ENCODE measurements around the gene CFAP46.
"Not testable (repeated sequence)": the region's sequence is repeated elsewhere in the genome, so short reads cannot be mapped to it uniquely, and the experiment has no call there.

The CFAP46 gene

DNA sequence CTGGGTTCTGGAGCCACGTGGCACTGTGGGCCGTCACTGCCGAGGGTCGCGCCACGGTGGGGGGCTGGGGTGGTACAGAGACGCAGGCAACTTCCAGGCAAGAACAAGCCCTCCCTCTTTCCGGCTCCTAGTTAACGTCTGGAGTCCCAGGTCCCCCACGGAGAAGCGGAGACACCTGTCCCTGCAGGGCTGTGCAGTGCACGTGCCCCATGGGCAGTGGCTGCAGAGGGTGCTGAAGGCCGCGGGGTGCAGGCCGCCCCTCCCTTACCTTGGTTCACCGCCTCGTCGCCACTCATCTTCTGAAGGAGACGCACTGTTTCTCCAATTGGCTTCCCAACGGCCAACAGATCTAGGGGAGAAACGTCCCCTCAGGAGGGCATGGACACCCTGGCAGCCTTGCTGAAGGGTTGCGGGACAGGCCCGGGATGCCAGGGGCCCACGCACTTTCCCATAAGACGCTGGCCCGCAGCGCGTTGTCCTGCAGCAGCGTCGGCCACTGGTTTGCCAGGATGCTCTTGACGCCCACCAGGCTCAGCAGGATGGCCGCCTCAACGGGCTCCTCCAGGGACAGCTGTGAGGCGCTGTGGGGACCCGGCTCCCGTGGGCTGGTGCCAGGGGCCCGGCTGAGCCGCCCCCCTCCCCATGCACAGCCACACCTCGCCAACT is 132.1 kb downstream of the CFAP46 start:
- no peak overlapping the region for H3K4me3 ChIP-seq (ENCODE audit: low read depth, low read length)

DNA sequence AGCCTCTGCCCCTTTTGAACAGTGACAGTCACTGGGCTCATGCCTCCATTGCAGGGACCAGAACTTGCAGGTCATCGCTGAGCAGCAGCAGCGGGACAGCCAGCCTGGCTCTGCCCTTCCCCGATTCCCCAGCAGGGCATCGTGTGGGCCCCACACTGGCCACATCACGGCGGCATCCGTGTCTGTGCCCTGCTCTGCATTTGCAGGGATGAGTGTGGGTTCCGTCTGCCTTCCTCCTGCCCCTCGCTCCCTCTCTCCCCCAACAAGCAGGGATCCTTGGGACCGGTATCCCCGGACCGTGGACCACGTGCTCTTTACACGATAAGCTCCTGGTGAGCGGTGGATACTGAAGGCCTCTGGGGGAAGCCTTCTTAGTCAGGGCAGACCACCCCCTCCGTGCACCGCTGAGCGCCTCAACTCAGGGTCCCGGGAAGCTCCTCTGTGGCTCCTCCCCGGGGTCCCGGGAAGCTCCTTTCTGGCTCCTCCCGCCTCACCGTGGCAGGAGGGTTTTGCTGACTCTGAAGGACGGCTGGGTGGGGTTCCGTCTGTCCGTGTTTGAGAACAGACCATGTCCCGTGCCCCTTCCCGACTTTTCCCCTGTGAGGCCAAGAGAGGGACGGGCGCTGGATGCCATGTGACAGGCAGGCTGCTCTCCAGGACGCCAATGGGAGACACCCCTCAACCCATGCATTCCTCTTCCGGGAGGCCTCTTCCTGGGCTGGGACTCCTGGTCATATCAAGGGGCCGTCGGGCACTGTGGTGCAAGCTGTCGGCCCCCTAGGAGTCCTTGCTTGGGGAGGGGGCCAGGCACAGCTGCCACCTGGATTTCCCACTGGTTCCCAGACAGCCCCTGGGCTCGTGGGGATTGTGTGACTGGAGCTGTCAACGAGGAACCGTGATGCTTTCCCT is 132.9 kb downstream of the CFAP46 start:
- H3K4me3 ChIP-seq (ENCODE audit: low read depth, low read length): no peak overlapping the region

DNA sequence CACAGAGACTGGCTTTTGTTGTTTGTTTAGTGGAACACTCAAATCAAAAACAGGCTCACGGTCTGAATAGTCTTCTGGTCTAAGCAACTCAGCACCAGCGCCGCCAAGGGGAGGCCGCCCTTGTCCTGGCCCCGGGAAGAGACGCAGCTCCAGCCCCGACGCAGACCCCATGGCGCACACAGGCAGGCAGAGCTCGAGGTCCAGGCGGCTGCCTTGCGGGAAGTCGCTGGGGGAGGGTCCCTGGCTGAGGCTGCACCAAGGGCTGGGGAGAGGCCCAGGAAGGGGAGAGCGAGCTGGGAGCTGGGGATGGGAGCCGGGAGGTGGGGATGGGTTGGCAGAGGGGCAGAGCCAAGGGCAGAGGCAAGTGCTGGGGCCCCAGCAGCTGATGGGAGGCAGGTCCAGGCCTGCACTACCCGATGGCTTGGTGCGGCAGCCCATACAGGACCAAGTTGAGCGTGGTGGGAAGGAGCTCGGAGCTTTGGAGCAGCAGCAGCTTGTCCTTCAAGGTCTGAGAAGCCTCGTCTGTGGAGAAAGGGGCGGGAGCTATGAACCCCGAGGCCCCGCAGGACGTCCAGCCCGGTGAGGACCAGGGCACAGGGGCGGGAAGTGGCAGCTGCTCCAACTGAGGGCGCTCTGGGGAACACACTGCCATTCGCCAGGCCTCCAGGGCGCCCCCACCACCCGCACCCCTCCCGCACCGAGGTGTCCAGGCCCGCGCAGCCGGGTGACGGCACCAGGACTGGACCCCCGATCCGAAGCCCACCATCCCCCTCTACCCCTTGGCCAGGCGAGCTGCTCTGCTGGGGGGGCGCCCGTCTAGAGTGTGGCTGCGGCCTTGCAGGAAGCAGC is 133.8 kb downstream of the CFAP46 start:
- no peak overlapping the region for H3K4me3 ChIP-seq (ENCODE audit: low read depth, low read length)

DNA sequence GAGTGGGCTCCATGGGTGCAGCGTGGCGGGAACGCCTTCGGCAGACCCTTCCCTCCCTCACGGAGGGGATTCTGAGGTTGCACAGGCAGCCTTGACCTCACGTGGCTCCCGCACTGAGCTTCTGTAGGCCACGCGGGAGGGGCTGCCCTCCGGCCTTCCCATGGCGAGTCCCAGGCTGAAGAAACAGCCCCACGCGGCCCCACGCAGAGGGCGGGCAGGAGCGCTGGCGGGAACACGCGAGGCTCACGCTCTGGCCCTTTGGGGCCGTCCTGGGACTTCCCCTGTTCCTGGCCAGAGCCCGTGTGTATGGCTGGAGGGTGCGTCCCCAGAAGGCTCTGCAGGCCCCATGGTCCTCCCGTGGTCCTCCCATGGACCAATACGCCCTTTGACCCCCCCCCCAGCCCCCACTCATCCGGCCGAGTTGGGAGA is 134.7 kb downstream of the CFAP46 start:
- no peak overlapping the region for H3K4me3 ChIP-seq (ENCODE audit: low read depth, low read length)

DNA sequence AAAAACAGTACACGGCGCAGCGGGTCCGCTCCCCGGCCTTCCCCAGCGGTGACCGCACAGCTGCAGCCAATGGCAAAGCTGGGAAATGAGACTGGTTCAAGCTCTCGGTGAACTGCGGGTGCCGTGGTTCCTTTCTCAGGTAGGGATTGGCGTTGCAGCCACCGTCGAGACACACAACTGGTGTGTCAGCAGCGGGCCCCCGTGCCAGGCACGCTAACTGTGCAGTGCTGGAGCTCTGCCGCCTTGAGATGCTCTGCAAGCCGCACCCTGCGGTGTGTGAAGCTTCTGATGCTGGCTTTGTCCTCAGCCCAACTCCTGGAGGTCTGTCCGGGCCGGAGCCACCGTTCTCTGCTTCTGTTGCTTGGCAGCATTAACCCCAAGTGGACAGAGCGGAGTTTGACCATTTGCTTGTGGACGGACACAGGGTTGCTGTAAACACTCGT is 135.8 kb downstream of the CFAP46 start:
- no peak overlapping the region for H3K4me3 ChIP-seq (ENCODE audit: low read depth, low read length)

DNA sequence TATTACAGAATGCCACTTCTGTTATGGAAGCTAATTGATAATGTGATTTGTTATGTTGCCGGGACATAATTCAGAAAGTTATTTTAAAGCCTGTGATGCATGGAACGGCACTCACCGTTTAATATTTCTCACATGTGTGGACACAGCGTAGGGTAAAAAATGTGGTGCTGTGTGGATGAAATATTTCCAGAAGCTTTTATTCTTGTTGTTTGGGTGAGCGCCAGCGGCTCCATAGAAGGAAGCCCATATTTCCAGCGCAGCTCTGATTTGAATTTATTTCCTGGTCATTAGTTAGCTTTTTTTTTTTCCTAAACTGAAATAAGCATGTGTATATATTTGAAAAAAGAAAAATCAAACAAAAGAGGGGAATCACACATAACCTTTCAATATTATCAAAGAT is 136.3 kb downstream of the CFAP46 start:
- no peak overlapping the region for H3K4me3 ChIP-seq (ENCODE audit: low read depth, low read length)

DNA sequence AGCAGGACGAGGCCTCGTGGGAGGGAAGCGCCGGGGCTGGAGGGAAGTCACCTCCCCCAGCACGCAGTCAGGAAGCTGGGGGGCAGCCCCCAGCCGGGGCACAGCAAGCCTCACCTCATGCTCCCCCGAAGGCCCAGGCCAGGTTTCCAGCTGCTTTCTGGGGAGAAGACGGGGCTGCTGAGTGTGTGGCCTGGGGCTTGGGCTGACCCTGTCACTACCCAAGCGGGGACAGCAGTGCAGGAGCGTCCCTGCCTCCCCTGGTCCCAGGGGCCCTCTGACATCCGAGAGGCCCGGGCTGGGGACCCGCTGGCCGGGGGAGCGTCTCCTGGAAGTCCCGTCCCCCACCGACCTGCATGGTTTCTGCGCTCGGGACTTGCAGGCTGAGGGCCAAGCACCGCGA is 136.8 kb downstream of the CFAP46 start:
- H3K4me3 ChIP-seq (ENCODE audit: low read depth, low read length): no peak overlapping the region

DNA sequence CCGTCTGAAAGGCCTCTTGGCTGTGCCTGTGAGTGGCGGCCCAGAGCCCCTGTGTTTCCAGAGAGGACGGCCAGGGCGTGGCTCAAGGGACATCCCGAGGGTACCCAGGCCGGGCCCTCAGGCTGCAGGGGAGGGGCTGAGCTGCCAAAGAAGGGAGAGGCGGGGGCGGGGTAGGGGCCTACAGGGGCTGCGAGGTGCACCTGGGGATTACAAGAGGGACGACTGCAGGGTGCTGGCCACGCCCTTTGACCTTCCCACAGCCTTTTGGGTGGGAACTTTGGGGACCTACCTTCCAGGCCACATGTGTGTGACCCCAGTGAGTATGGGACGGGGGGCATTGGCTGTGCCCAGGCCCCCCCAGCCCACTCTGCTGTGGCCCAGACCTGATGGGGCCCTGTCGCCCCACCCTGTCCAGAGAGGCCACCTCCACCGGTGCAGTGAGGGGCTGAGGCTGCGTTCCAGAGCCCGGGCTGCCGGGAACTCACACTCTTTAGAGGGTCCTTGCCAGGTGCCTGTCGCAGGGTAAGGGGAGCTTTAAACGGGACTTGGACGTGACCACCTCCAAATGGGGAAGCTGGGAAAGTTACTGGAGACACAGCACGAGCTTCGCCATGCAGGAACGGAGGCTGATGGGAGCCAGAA is 137.5 kb downstream of the CFAP46 start:
- no peak overlapping the region for H3K4me3 ChIP-seq (ENCODE audit: low read depth, low read length)

DNA sequence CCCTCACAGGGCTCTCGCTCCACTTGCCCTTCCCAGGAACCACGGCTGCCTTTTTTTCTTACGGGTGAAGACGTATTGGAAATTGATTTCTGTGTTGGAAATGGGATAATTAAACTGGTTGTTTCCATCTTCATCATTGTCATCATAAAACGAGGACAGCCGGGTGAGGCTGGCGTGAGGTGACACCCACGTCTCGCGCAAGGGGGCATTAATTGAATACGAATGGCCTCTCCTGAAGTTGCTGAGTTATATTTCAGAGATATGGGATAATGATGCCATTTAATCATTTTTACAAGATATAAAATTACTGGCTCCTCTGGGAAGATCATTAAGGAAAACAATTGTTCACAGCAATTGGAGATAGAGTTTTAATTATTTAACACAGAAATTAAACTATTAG is 138.1 kb downstream of the CFAP46 start:
- no peak overlapping the region for H3K4me3 ChIP-seq (ENCODE audit: low read depth, low read length)

DNA sequence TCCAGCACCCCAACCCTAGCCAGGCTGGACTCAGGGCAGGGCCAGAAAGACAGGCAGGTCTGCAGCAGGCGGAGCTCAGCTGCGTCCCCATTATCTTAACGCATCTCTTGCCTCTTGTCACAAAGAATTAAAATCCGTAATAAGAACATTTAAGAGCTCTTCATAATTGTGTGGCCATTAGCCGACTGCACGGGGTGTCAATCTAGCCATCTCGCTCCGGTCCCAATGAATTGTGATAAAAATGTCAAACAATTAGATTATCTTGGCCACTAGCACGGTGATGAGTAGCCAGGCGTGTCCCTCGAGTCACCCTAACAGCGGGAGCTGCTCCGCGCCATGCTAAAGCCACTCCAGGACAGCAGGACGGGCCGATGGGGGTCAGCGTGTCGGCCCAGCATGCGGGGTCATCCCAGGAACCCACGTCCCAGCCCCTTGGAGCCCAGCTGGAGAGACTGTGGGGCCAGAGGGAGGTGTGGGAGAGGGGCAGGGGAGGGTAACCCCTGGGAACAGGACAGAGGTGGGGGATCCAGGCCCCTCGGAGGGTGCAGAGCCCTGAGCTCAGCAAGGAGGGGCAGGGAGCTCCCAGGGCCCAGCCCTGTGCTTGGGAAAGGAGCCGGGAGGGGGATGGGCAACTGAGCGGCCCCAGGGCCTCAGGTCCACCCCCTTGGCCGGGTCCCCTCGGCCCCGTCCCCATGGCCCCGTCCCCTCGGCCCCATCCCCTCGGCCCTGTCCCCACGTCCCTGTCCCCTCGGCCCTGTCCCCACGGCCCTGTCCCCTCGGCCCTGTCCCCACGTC is 138.8 kb downstream of the CFAP46 start:
- no peak overlapping the region for H3K4me3 ChIP-seq (ENCODE audit: low read depth, low read length)

DNA sequence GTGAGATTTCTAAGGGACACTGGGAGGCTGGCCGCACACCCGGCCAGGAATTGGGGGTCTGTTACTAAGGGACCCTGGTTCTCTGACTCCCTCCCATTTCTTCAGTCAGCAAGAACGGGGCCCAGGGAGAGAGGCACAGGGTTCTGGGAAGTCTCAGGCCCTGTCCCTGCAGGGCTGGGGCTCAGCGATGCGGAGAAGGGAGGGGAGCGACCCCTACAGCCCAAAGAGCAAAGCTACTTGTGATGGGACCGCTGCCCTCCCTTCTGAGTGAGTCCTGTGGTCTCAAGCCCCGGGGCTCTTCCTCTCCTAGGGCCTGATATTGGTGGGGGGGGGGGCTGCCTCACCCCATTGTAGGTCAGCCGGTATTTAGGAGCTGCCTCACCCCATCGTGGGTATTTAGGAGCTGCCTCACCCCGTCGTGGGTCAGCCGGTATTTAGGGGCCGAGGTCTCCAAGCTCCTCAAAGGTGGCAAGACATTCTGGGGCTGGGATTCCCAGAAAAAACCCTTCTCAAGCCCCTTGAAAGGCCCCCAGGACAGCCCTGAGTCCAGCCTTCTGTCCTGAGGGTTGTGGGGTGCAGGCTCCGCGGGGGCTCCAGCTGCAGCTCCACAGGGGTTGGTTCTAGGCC is 139.6 kb downstream of the CFAP46 start:
- H3K4me3 ChIP-seq (ENCODE audit: low read depth, low read length): no peak overlapping the region

DNA sequence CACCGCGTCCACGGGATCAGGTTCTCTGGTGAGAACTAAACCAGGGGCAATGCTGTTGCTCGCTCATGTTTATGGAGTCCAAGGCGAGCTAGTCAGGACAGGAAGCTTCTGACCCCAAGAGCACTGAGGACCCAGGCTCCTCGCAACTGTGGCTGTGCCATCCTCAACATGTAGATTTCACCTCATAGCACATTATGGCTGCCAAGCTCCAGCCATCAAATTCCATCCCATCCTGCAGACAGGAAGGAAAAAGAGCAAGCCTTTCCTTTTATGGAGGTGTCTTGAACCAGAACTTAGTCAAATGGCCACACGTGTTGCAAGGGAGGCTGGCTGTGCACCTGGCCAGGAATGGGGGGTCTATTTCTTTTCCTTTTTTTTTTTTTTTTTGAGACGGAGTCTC is 140.3 kb downstream of the CFAP46 start:
- no peak overlapping the region for H3K4me3 ChIP-seq (ENCODE audit: low read depth, low read length)

DNA sequence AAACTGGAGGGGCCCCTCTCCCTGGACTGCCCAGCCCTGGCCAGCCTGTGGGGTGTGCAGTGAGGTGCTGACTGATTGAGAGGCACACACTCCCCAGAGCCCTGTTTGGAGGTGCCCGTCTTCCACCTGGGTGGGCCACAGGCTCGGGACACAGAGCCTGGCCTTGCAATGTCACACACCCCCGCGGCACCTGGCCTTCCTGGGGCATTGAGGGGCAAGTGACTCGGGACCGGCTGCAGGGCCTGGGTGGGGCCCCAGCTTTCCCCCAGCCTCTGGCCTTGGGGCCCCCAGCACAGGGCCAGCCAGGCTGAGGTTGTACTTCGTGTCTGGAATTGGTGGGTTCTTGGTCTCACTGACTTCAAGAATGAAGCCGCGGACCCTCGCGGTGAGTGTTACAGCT is 142.5 kb downstream of the CFAP46 start:
- H3K4me3 ChIP-seq (ENCODE audit: low read depth, low read length): no peak overlapping the region

DNA sequence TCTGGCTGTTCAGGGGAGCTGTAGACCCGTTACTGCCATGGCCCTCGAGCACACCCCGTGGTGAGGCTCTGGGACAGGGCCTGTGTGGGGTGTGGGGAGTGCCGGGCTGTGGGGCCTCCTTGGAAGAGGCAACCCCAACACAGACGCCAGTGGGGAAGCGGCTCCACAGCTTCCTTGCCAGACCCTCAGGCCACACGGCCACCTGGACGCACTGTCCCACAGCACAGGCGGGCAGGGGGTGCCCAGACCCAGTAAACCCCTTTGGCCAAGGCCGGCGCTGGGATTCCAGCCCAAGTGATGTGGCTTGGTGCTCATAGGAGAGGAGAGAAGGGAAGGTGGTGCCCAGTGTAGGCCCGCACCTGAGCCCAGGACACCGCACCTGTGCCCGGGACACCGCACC is 143.5 kb downstream of the CFAP46 start:
- no peak overlapping the region for H3K4me3 ChIP-seq (ENCODE audit: low read depth, low read length)

DNA sequence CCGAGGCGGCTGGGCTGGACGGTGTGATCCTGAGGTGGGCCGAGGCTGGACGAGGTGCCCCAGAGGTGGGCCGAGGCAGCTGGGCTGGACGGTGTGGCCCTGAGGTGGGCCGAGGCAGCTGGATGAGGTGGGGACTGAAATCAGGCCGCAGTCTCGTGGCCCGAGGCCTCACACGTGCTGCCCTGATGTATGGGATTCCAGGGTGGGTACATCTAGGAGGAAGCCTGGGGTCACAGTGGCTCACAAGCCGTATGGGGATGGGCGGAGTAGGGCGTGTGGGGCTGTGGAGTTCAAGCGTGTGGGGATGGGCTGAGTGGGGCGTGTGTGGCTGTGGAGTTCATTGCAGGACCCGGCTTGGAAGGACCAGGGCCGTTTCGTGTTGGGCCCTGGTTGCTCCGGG is 144.0 kb downstream of the CFAP46 start:
- H3K4me3 ChIP-seq (ENCODE audit: low read depth, low read length): no peak overlapping the region

DNA sequence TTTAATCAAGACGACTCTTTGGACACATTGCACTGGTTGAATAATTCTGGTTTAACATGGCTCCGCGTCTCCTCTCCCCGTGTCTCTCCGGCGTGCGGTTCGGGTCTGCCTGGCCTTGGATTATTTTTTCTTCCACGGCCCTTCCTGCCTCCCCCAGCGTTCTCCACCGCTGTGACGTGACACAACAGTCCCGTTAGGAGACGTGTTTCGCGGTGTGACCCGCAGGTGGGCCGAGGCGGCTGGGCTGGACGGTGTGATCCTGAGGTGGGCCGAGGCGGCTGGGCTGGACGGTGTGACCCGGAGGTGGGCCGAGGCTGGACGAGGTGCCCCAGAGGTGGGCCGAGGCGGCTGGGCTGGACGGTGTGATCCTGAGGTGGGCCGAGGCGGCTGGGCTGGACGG is 144.4 kb downstream of the CFAP46 start:
- not testable (repeated sequence) for H3K4me3 ChIP-seq (ENCODE audit: low read depth, low read length)

DNA sequence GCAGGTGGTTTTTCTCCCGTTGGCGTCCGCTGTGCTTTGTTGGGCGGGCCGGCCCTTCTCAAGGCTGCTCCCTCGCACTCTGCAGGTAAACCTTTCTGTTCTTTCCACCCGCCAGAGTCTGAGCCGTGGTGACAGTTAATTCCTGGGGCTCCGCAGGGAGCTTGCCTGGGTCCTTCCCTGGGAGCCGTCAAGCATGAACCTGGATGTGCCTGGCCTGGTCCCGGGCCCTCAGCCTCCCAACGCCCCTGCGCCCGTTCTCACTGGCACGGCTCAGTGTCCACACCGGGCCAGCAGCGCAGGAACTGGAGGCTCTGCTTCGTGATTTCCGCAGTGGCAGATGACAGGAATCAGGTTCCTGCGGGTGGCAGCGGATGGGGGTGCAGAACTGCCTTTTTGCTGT is 145.5 kb downstream of the CFAP46 start:
- H3K4me3 ChIP-seq (ENCODE audit: low read depth, low read length): no peak overlapping the region

DNA sequence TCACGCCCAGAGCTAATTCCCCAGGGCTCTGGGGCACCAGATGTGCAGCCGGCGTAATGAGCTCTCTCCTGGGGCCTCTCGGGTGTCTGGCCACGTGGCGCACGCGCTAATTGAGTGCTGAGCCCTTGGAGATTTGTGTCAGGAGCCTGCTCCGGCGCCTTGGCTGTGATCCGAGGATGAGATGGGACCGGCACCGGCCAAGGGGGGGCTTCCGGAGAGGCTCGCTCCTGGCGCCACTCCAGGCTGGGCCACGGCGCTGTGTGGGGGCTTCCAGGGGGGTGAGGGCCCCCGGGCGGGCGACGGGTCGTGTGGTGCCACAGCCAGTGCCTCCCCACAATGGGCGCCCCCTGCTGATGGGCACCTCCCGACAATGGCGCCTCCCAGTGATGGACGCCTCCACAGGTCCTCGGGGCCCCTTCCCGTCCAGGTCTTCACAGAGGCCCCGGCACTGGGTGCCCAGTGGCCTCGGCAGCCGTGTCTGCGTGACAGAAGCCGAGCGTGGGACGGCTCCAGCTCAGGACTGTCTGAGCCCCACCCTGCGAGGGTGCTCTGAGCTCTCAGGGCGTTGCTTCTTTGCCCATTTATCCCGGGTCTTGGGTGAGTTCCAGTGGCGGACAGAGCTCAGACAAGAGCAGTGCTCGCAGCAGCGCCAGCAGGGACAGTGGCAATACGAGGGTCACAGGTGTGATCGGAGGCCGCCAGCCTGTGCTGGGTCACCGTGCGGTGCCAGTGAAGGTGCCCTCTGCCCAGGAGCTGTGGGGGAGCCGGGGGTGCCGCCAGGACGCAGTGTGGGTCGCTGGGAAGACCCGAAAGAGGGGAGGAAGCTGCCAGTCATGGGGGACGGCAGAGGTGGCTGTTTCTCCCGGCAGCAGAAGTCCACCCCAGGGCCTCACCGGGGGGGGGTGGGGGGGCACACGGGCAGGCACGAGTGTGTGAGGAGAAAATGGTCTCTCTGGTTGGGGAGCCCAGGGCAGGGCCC is 148.2 kb downstream of the CFAP46 start:
- no peak overlapping the region for H3K4me3 ChIP-seq (ENCODE audit: low read depth, low read length)

DNA sequence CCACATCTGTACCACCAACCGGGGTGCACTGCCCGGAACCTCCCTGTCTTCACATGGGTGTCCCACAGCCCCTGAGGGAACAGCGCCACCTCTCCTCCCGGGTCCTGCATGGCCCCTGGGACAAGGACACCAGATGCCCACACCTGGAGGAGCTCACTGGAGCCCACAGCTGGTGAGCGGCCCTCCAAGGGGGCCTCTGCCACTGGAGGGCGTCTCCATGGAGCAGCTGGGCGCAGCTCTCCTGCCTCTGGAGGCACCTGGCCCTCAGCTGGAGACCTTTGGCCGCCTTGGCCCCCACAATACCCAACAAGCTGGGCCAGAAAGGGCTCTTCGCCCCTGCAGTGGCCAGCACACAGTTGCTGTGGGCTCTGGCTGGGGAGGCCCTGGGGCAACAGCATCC is 149.2 kb downstream of the CFAP46 start:
- no peak overlapping the region for H3K4me3 ChIP-seq (ENCODE audit: low read depth, low read length)
